ENCODE measurements around the gene THSD4.

GRCh38 chr15:71782422-71783165 is 667.3 kb downstream of the THSD4 start:
- TF ChIP-seq CTCF (IDR thresholded peaks at IDR 0.05; ENCODE audit: low read length) (no peak), EZH2 (IDR thresholded peaks at IDR 0.05; ENCODE audit: borderline replicate concordance, low read length) (no peak)
